ENCODE measurements around the gene TAGLN2.

Gene TAGLN2

GRCh38 chr1:159951551-159951950, 26.2 kb upstream of the TAGLN2 start:
- H3K27ac ChIP-seq, result no peak overlapping the region
- TF ChIP-seq, protein P1, sequence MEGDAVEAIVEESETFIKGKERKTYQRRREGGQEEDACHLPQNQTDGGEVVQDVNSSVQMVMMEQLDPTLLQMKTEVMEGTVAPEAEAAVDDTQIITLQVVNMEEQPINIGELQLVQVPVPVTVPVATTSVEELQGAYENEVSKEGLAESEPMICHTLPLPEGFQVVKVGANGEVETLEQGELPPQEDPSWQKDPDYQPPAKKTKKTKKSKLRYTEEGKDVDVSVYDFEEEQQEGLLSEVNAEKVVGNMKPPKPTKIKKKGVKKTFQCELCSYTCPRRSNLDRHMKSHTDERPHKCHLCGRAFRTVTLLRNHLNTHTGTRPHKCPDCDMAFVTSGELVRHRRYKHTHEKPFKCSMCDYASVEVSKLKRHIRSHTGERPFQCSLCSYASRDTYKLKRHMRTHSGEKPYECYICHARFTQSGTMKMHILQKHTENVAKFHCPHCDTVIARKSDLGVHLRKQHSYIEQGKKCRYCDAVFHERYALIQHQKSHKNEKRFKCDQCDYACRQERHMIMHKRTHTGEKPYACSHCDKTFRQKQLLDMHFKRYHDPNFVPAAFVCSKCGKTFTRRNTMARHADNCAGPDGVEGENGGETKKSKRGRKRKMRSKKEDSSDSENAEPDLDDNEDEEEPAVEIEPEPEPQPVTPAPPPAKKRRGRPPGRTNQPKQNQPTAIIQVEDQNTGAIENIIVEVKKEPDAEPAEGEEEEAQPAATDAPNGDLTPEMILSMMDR (IDR thresholded peaks at IDR 0.05), result no peak
- no peak overlapping the region for H3K4me2 ChIP-seq (ENCODE audit: low read length)

DNA sequence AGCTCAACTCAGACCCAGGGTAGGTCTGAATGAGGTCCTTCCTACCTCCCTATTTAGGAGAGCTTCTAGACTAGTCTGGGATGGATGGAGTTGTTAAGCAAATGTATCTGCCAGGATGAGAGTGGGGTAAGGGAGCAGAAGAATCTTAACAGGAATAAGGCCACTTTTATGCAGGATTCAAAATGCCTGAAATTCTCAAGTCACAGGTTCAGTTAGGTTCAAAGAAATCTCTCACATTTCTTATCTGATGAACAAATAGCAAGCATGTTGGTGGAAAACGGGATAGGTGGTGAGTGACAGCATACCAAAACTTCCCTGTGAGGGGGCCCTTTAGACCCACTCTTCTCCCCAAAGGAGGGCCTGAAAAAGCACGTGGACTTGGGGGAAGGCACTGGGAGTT, 25.7 kb upstream of the TAGLN2 start:
- Histone ChIP-seq H3K4me3 (ENCODE audit: low read depth, low read length) (no peak overlapping the region), H3K27me3 (ENCODE audit: control insufficient read depth, insufficient read depth, low read length) (no peaks in the 10 kb centered on the region), H3K4me2 (ENCODE audit: low read length) (no peak overlapping the region), H3K36me3 (ENCODE audit: control insufficient read depth, insufficient read depth, low read length) (no peaks in the 10 kb centered on the region), H3K79me2 (no peaks in the 10 kb centered on the region), H3K27ac (no peak overlapping the region), H3K4me1 (peaks cover 17% of the 10 kb centered on the region), H2AFZ (no peak overlapping the region), H3K9ac (no peak overlapping the region), H3K9me3 (ENCODE audit: control insufficient read depth, low read length) (no peaks in the 10 kb centered on the region)
- TF ChIP-seq, protein P1 (IDR thresholded peaks at IDR 0.05), result no peak

More at GRCh38 chr1:159951551-159951950, 26.2 kb upstream of the TAGLN2 start:
- H3K4me1 ChIP-seq, result peaks cover 13% of the 10 kb centered on the region
- no peaks in the 10 kb centered on the region for H3K36me3 ChIP-seq (ENCODE audit: control insufficient read depth, insufficient read depth, low read length)
- H3K4me3 ChIP-seq (ENCODE audit: low read depth, low read length), result no peak overlapping the region
- H2AFZ ChIP-seq, result no peak overlapping the region
- no peak overlapping the region for H3K9ac ChIP-seq
- no peaks in the 10 kb centered on the region for H3K9me3 ChIP-seq (ENCODE audit: control insufficient read depth, low read length)
- H3K79me2 ChIP-seq, result no peaks in the 10 kb centered on the region
- no peaks in the 10 kb centered on the region for H3K27me3 ChIP-seq (ENCODE audit: control insufficient read depth, insufficient read depth, low read length)

DNA sequence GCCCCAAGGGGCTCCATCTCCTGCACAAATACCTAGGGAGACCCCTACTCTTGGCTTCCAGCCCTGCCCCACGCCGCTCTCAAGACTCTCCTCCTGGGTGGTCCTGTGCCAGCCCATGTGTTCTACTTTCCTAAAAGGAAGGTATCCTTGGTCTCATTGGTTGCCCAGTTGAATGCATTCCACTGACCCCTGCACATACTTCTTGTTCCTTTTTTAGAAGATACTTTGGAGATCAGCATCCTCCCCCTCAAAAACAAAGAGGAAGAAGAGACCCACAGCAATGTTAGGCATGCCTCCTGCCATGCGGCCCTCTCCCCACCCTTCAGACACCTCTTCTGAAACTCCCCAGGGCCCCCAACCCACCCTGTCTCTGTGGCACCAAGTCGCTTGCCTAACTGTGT, 24.7 kb upstream of the TAGLN2 start:
- peaks cover 17% of the 10 kb centered on the region for H3K4me1 ChIP-seq
- no peak overlapping the region for H3K9ac ChIP-seq
- no peaks in the 10 kb centered on the region for H3K79me2 ChIP-seq
- no peaks in the 10 kb centered on the region for H3K9me3 ChIP-seq (ENCODE audit: control insufficient read depth, low read length)
- H3K27me3 ChIP-seq (ENCODE audit: control insufficient read depth, insufficient read depth, low read length), result no peaks in the 10 kb centered on the region
- no peak overlapping the region for H3K27ac ChIP-seq
- H3K36me3 ChIP-seq (ENCODE audit: control insufficient read depth, insufficient read depth, low read length), result no peaks in the 10 kb centered on the region
- TF ChIP-seq, protein P1 (IDR thresholded peaks at IDR 0.05), result no peak
- H3K4me2 ChIP-seq (ENCODE audit: low read length), result no peak overlapping the region
- no peak overlapping the region for H2AFZ ChIP-seq
- no peak overlapping the region for H3K4me3 ChIP-seq (ENCODE audit: low read depth, low read length)

DNA sequence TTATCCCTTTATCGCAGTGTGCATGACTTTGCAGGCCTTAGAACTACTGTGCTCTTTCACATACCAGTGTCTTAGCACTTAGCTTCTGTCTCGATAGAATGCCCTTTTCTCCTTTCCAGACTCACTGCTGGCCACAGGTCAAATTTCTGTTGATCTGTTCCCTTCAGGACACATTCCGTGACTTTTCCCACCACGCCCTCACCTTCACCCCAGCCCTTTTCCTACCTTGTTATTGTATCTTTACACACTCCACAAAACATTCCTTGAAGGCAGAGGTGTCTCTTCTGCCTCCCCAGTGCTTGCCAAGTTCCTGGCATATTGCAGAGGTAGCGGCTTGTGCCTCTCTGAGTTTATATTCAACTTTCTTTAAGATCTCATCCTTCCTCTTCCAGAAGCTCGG, 23.8 kb upstream of the TAGLN2 start:
- H3K4me2 ChIP-seq (ENCODE audit: low read length), result no peak overlapping the region
- H3K27me3 ChIP-seq (ENCODE audit: control insufficient read depth, insufficient read depth, low read length), result no peaks in the 10 kb centered on the region
- H2AFZ ChIP-seq, result peak overlapping the region; percentile 41
- H3K4me1 ChIP-seq, result peaks cover 17% of the 10 kb centered on the region
- H3K79me2 ChIP-seq, result no peaks in the 10 kb centered on the region
- peak overlapping the region; percentile 16 for H3K27ac ChIP-seq
- no peaks in the 10 kb centered on the region for H3K9me3 ChIP-seq (ENCODE audit: control insufficient read depth, low read length)
- H3K36me3 ChIP-seq (ENCODE audit: control insufficient read depth, insufficient read depth, low read length), result no peaks in the 10 kb centered on the region
- no peak overlapping the region for H3K4me3 ChIP-seq (ENCODE audit: low read depth, low read length)
- H3K9ac ChIP-seq, result no peak overlapping the region
- TF ChIP-seq, protein P1 (IDR thresholded peaks at IDR 0.05), result no peak

- peaks cover 17% of the 10 kb centered on the region for H3K4me1 ChIP-seq
- H3K9me3 ChIP-seq (ENCODE audit: control insufficient read depth, low read length), result no peaks in the 10 kb centered on the region
- no peak overlapping the region for H3K27ac ChIP-seq
- no peaks in the 10 kb centered on the region for H3K36me3 ChIP-seq (ENCODE audit: control insufficient read depth, insufficient read depth, low read length)
- no peak overlapping the region for H3K9ac ChIP-seq
- no peak overlapping the region for H2AFZ ChIP-seq
- TF ChIP-seq, protein P1 (IDR thresholded peaks at IDR 0.05), result no peak
- H3K79me2 ChIP-seq, result no peaks in the 10 kb centered on the region
- H3K4me3 ChIP-seq (ENCODE audit: low read depth, low read length), result no peak overlapping the region
- no peak overlapping the region for H3K4me2 ChIP-seq (ENCODE audit: low read length)
- H3K27me3 ChIP-seq (ENCODE audit: control insufficient read depth, insufficient read depth, low read length), result no peaks in the 10 kb centered on the region
Observed at GRCh38 chr1:159947942-159948341, 22.6 kb upstream of the TAGLN2 start.

All from parathyroid adenoma (tissue), 2 donors.